GM10266 (cell line): Measurements from ENCODE around the gene GOT1.

Experiments
- DNase-seq: peaks from one replicate; pipeline ENCODE4 v3.0.0; 2012; ENCODE audit errors: extremely low spot score
- TF ChIP-seq, protein P1 (sequence below): IDR thresholded peaks from 2 replicates; pipeline ENCODE4 v1.5.1; 2012; ENCODE audit warnings: mild to moderate bottlenecking, low read depth; ENCODE audit not compliant: control insufficient read depth, insufficient read depth; ENCODE audit errors: missing control alignments

The GOT1 gene

GRCh38 chr10:99449023-99449422, 18.6 kb upstream of the GOT1 start:
- TF ChIP-seq, protein P1, sequence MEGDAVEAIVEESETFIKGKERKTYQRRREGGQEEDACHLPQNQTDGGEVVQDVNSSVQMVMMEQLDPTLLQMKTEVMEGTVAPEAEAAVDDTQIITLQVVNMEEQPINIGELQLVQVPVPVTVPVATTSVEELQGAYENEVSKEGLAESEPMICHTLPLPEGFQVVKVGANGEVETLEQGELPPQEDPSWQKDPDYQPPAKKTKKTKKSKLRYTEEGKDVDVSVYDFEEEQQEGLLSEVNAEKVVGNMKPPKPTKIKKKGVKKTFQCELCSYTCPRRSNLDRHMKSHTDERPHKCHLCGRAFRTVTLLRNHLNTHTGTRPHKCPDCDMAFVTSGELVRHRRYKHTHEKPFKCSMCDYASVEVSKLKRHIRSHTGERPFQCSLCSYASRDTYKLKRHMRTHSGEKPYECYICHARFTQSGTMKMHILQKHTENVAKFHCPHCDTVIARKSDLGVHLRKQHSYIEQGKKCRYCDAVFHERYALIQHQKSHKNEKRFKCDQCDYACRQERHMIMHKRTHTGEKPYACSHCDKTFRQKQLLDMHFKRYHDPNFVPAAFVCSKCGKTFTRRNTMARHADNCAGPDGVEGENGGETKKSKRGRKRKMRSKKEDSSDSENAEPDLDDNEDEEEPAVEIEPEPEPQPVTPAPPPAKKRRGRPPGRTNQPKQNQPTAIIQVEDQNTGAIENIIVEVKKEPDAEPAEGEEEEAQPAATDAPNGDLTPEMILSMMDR: no peak

GRCh38 chr10:99444383-99445045, 14.1 kb upstream of the GOT1 start:
- TF ChIP-seq, protein P1: no peak
- DNase-seq: no peak

More at GRCh38 chr10:99449023-99449422, 18.6 kb upstream of the GOT1 start:
- DNase-seq: no peak

GRCh38 chr10:99443500-99443899, 13.1 kb upstream of the GOT1 start:
- DNase-seq: no peak
- TF ChIP-seq, protein P1: no peak

GRCh38 chr10:99442394-99442793, 12.0 kb upstream of the GOT1 start:
- no peak for DNase-seq

DNA sequence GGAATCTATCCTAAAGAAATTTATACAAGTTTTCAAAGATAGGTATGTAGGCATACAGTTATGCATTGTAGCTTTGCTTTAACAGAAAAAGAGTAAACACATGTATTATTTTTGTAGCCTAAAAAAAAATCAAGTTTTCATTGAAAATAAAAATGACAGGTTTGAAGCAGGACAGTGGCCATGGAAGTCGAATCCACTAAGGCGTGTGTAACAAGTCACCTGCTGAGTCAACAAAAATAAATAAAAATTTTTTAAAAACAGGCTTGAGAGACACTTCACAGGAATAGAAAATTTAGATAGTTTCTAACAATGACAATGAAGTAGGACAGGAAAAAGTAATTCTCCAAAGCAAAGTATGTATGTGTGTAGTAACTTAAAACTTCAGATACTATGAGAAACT, 8.5 kb upstream of the GOT1 start:
- TF ChIP-seq, protein P1: no peak
- DNase-seq: no peak

More at GRCh38 chr10:99442394-99442793, 12.0 kb upstream of the GOT1 start:
- TF ChIP-seq, protein P1: no peak

DNA sequence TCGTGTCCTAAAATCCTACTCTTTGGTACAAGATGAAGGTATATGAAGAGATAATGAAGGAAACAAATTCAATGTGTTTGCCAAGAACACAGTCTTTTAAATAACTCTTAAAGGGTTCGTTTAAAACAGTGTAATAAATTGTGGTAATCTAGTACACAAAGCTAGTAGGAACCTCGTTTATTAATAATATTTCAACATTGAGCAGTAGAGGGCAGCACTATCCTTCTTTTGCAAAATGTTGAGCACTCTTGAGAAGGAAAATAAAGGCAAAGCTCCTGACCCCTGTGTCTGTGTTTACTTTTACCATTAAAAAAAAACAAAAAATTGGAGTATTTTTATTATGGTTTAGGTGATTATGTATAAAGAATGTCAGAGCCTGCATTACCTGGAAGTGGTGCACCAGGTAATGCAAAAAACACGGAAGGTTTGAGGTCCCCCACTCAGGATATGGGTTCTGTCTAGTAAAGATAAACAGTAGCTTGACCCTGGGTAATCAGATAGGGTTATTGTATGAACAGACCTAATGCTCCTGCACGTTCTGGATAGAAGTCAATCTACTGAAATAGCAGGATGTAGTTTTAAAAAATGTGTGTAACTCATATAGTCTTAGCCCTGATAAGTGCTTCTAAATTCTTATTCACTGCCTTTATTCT, 5.7 kb upstream of the GOT1 start:
- no peak for DNase-seq

More for the DNA sequence above, 5.7 kb upstream of the GOT1 start:
- TF ChIP-seq, protein P1: peak; percentile 55
